Amygdala (tissue), 56 donors: ENCODE data around the gene AHCYL2.
"Not testable (repeated sequence)": the region's sequence is repeated elsewhere in the genome, so short reads cannot be mapped to it uniquely, and the experiment has no call there.

Experiments used
- DNase-seq, 56 donors: peaks; one replicate each; lab custom pipeline; 2025; lab: John Stamatoyannopoulos, UW

The AHCYL2 gene

GRCh38 chr7:129469930-129470329, 245.1 kb downstream of the AHCYL2 start:
- DNase-seq = no peak

GRCh38 chr7:129470411-129470810, 245.6 kb downstream of the AHCYL2 start:
- DNase-seq = no peak

DNA sequence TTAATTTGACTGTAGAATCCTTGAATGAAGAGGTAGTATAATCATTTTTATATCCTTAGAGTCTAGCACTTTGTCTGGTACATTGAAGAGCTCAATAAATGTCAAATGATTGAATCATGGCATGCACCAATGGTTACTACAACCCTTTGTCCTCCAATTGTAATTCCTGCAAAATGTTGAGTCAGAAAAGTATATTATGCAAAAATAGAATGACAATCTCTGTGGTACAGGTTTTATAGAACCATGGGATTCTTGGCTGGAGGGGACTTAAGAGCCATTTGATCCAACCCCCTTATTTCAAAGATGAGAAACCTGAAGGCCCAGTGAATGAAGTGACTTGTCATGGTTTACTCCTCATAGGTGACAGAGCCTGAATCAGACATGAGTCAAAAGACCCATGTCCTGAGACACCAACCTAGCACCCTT, 246.6 kb downstream of the AHCYL2 start:
- no peak for DNase-seq

GRCh38 chr7:129475931-129476330, 251.1 kb downstream of the AHCYL2 start:
- DNase-seq = not testable (repeated sequence)

DNA sequence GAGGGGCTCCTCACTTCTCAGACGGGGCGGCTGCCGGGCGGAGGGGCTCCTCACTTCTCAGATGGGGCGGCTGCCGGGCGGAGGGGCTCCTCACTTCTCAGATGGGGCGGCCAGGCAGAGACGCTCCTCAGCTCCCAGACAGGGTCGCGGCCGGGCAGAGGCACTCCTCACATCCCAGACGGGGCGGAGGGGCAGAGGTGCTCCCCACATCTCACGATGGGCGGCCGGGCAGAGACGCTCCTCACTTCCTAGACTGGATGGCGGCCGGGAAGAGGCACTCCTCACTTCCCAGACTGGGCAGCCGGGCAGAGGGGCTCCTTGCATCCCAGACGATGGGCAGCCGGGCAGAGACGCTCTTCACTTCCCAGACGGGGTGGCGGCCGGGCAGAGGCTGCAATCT, 251.6 kb downstream of the AHCYL2 start:
- DNase-seq = not testable (repeated sequence)
